Central memory CD4-positive, alpha-beta T cell (primary cell): Measurements from ENCODE around the gene LCE1A.

Experiments used
- DNase-seq: peaks from one replicate; pipeline ENCODE4 v3.0.0; 2022

The LCE1A gene

GRCh38 chr1:152870831-152871730 is 43.8 kb downstream of the LCE1A start:
- DNase-seq = no peak

DNA sequence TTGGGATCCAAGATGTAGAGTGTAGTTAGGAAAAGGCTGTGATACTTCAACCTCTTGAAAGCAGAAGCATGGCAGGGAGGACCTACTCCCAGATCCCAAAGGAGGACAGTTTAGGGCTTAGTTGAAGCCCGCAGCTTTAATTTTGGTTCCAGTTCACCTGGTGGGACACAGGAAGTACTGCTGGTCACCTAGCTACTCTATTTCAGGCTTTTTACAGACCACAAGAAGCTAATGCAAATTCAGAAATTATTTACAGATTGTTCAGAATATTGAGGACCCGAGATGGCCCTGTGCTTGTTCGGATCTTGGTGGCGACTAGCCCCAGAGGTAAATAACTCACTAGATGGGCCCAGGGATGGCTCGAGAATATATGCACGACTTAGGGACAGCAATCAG is 44.5 kb downstream of the LCE1A start:
- DNase-seq = no peak

DNA sequence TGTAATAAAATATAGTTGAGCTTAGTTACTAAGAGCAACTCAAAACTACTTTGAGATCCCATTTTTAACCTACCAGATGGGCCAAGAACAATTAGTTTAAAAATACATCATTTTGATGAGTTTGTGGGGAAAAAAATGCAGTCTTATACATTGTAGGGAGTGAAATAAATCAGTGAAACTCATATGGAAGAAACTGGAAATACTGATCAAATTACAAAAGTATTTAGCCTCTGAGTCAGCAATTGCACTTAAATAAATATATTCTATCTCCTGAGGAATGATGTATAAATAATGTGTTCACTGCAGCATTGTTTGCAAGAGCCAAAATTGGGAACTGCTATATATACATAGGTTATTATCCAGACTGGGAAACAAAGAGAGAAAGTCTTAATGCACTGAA is 46.2 kb downstream of the LCE1A start:
- DNase-seq = no peak

- no peak for DNase-seq
Observed at GRCh38 chr1:152876827-152877226, 49.6 kb downstream of the LCE1A start.
